ENCODE data around the gene PDE1C.

PDE1C gene

DNA sequence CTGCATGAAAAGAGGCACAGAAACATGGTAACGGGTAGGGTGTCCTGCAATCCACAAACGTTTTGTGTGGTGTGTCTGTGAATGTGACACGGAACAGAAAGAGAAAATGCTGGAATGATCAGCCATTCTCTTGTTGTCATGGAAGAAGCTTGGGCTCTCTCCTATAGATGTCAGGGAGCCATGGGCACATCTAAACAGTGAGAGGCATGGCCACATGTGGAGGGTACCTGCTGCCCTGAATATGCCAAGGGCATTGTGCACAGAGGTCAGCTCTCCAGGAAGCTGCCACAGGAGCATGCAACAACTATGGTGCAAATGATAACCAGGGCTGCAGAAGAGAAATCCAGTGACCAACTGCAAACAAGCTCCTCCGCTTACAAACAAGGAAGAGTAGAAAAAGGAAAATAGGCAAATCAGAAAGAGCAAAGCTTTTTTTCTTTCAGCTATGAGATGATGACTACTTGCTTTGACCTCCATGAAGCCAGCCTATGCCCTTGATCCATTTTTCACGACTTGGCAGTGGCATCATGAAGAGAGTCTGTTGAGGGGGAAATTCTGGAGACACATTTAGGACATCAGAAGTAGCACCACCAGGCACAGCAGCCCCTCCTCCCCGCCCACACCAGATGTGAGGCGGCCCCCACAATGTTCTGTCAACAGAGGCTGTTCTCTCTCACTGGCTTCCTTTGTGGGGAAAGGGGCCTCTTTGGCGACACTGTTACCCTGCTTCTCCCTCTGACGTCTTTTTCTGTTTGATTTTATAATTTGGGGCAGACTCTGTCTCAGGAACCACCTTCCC lies 4.8 kb upstream of the PDE1C start:
- H3K27me3 ChIP-seq (ENCODE audit: insufficient read depth, low read depth, severe bottlenecking) = no peaks in the 10 kb centered on the region
- H3K36me3 ChIP-seq = no peaks in the 10 kb centered on the region
- no peak for DNase-seq
- H3K27ac ChIP-seq = no peak overlapping the region
- no peak overlapping the region for H3K4me3 ChIP-seq (ENCODE audit: low read depth, low read length)
- TF ChIP-seq, protein P1, sequence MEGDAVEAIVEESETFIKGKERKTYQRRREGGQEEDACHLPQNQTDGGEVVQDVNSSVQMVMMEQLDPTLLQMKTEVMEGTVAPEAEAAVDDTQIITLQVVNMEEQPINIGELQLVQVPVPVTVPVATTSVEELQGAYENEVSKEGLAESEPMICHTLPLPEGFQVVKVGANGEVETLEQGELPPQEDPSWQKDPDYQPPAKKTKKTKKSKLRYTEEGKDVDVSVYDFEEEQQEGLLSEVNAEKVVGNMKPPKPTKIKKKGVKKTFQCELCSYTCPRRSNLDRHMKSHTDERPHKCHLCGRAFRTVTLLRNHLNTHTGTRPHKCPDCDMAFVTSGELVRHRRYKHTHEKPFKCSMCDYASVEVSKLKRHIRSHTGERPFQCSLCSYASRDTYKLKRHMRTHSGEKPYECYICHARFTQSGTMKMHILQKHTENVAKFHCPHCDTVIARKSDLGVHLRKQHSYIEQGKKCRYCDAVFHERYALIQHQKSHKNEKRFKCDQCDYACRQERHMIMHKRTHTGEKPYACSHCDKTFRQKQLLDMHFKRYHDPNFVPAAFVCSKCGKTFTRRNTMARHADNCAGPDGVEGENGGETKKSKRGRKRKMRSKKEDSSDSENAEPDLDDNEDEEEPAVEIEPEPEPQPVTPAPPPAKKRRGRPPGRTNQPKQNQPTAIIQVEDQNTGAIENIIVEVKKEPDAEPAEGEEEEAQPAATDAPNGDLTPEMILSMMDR (IDR thresholded peaks at IDR 0.05; ENCODE audit: low read depth, low read length) = no peak
- H3K9me3 ChIP-seq (ENCODE audit: severe bottlenecking) = no peaks in the 10 kb centered on the region

DNA sequence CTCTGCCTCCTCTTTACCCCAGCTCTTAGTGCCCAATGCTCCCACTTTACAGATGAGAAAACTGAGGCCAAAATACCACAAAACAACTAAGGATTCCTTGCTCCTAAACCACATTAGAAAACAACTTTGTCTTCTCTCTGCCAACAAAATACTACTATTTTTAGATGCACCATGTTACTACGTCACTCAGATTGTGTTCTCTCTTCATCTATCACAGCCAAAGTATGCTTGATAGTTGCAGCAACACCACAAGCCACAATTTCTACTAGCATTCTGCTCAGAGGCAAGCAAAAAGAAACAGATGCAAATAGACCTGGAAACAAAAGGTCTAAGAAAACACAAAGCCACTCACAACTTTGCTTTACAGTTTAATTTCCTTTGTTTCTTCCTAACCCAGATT lies 3.3 kb upstream of the PDE1C start:
- no peak overlapping the region for H3K27ac ChIP-seq
- no peaks in the 10 kb centered on the region for H3K36me3 ChIP-seq
- H3K4me3 ChIP-seq (ENCODE audit: low read depth, low read length) = no peak overlapping the region
- no peaks in the 10 kb centered on the region for H3K9me3 ChIP-seq (ENCODE audit: severe bottlenecking)
- no peak for DNase-seq
- TF ChIP-seq, protein P1 (IDR thresholded peaks at IDR 0.05; ENCODE audit: low read depth, low read length) = no peak
- H3K27me3 ChIP-seq (ENCODE audit: insufficient read depth, low read depth, severe bottlenecking) = no peaks in the 10 kb centered on the region

DNA sequence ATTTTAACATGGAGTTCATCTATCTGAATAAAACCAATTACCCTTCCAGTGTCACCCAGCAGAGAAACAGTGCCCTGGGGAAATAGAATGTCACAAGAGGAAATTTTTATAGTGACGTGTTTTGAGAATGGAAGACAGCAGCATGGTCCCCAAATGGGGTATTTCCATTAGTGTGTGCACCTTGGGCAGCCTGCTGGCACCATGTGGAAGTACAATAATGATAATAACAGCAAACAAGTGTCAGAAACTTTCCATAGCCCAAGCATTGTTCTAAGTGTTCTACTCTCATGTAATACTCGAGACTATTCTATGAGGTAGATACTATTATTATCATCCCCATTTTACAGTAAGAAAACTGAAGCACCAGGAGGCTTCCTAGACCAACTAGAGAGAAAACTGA lies 2.2 kb upstream of the PDE1C start:
- H3K27me3 ChIP-seq (ENCODE audit: insufficient read depth, low read depth, severe bottlenecking) = no peaks in the 10 kb centered on the region
- DNase-seq = no peak

DNA sequence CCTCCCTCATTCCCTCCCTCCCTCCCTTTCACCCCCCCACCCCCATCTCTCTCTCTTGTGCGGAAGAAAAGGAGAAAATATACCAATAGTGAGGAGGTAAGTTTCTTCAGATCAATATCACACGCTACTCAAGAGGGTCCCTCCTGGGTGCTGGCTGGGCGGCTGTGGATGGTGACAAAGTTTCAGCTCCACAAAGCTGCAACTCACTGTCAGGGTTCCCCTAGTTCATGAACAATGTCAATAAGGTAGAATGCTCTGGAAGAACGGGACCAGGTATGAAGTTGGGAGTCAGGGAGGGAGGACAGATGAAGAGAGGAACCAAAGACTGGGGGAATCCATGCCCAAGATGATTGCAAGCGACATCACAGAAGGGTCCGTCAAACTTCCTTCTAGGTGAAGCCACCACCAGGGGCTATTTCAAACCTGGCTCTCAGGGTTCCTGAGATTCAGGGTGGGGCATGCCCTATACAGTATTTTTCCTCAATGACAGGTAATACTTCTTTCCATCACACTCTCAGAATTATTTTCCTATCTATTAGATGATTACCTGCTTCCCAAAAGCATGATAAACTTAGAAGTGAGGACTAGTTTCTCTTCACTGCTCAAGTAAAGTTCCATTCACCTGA lies 1.4 kb upstream of the PDE1C start:
- DNase-seq = no peak
- TF ChIP-seq, protein P1 (IDR thresholded peaks at IDR 0.05; ENCODE audit: low read depth, low read length) = no peak
- Histone ChIP-seq H3K27me3 (ENCODE audit: insufficient read depth, low read depth, severe bottlenecking) (no peaks in the 10 kb centered on the region), H3K4me3 (ENCODE audit: low read depth, low read length) (no peak overlapping the region), H3K27ac (no peak overlapping the region), H3K9me3 (ENCODE audit: severe bottlenecking) (no peaks in the 10 kb centered on the region), H3K36me3 (no peaks in the 10 kb centered on the region)

More for the DNA sequence above, 2.2 kb upstream of the PDE1C start:
- TF ChIP-seq, protein P1 (IDR thresholded peaks at IDR 0.05; ENCODE audit: low read depth, low read length) = no peak
- no peaks in the 10 kb centered on the region for H3K9me3 ChIP-seq (ENCODE audit: severe bottlenecking)
- no peak overlapping the region for H3K27ac ChIP-seq
- no peak overlapping the region for H3K4me3 ChIP-seq (ENCODE audit: low read depth, low read length)
- no peaks in the 10 kb centered on the region for H3K36me3 ChIP-seq

DNA sequence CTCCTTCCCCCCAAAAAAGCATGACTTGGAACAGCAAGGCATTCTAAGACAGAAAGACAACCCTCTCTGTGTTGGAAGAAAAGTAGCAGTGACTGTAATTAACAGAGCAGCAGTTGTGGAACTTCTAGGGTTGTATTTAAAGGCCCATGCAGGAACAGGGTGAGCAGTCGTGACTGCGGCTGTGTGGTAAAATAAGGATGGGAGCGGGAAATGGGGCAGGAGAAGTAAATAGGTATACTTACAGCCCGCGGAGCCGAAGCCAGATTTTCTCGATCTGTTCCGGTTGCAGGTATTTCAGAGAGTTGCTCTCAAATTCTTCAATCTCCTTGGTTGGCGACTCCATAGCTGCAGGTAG lies 179 bp downstream of the PDE1C start:
- Histone ChIP-seq H3K27me3 (ENCODE audit: insufficient read depth, low read depth, severe bottlenecking) (no peaks in the 10 kb centered on the region), H3K9me3 (ENCODE audit: severe bottlenecking) (no peaks in the 10 kb centered on the region), H3K4me3 (ENCODE audit: low read depth, low read length) (no peak overlapping the region), H3K27ac (no peak overlapping the region), H3K36me3 (no peaks in the 10 kb centered on the region)
- DNase-seq = no peak
- TF ChIP-seq, protein P1 (IDR thresholded peaks at IDR 0.05; ENCODE audit: low read depth, low read length) = no peak

All from WERI-Rb-1 (cell line).